Measurements from ENCODE around the gene PAM.

GRCh38 chr5:102921341-102922044, 166.4 kb downstream of the PAM start:
- TF ChIP-seq POLR2AphosphoS5 (IDR thresholded peaks at IDR 0.05; ENCODE audit: low read depth, low read length), result no peak
- TF ChIP-seq REST (IDR thresholded peaks at IDR 0.05; ENCODE audit: insufficient read depth in 1 of 2, low read depth in 2 of 2, low read length in 2 of 2), result no peak
- TF ChIP-seq TAF1 (IDR thresholded peaks at IDR 0.05; ENCODE audit: borderline replicate concordance, insufficient read depth, low read length), result no peak
- no peak for TF ChIP-seq SIN3A (IDR thresholded peaks at IDR 0.05; ENCODE audit: borderline replicate concordance, insufficient read depth, low read length)

Measured in PFSK-1 (cell line).